ENCODE results near the gene FHAD1.

Gene FHAD1

DNA sequence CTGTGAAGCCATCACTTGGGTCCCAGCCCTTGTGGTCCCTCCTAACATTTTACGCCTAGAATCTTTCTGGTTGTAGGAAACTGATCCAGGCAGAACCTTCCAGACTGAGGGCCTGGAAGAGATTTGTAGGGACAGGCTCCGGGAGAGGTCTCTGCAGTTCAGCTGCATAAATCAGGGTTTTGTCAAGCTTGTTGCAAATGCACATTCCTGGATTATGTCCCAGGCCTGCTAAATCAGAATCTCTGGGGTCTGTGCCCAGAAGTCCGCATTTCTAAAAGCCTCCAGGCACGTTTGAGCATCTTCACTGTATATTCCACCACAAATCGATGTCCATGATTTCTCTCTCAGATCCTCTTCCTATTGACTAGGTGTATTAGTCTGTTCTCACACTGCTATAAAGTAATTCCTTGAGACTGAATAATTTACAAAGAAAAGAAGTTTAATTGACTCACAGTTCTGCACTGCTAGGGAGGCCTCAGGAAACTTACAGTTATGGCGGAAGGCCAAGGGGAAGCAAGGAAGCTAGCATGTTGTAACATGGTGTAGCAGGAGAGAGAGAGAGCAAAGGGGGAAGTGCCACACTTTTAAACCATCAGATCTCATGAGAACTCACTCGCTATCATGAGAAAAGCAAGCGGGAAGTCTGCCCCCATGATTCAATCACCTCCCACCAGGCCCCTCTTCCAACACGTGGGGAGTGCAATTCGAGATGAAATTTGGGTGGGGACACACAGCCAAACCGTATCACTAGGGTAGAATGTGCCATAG, 1.2 kb upstream of the FHAD1 start:
- in situ Hi-C loops (cut with HindIII; ENCODE audit: low sequenced_read_pairs) = no loop called here

DNA sequence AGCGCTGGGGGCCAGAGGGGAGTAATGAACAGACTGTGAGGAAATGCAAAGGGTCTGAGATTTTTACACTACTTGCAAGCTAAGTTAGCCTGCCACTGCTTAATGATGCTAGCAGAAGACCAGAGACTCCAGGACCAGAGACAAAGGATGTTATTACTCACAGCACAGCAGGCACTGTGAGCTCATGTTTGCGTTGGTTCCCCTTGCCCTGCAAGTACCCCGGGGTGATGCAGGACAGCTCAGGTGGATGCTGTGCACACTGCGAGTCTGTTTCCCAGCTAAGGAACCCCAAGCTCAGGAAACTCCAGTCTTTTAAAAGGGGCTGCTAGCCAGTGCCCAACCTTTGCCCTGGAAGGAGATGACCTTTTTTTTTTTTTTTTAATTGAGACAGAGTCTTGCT, 1.2 kb downstream of the FHAD1 start:
- in situ Hi-C loops (cut with HindIII; ENCODE audit: low sequenced_read_pairs) = no loop called here

DNA sequence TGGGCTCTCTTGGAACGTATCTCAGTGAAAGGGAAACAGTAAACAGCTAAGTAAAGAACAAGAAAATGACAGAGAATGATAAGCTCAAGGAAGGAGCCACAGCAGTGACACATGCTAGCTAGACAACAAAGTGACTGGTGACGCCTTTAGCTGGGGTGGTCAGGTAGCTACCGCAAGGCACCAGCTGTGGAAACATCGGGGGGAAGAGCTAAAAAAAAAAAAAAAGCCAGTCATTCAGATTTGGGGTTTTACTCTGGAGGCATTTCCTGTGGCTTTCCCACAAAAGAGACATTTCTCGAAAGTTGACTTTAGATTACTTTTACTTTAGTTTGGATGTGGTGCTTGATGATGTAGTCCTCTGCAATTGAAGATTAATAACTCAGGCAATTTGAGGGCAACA, 2.1 kb downstream of the FHAD1 start:
- in situ Hi-C loops (cut with HindIII; ENCODE audit: low sequenced_read_pairs) = no loop called here

DNA sequence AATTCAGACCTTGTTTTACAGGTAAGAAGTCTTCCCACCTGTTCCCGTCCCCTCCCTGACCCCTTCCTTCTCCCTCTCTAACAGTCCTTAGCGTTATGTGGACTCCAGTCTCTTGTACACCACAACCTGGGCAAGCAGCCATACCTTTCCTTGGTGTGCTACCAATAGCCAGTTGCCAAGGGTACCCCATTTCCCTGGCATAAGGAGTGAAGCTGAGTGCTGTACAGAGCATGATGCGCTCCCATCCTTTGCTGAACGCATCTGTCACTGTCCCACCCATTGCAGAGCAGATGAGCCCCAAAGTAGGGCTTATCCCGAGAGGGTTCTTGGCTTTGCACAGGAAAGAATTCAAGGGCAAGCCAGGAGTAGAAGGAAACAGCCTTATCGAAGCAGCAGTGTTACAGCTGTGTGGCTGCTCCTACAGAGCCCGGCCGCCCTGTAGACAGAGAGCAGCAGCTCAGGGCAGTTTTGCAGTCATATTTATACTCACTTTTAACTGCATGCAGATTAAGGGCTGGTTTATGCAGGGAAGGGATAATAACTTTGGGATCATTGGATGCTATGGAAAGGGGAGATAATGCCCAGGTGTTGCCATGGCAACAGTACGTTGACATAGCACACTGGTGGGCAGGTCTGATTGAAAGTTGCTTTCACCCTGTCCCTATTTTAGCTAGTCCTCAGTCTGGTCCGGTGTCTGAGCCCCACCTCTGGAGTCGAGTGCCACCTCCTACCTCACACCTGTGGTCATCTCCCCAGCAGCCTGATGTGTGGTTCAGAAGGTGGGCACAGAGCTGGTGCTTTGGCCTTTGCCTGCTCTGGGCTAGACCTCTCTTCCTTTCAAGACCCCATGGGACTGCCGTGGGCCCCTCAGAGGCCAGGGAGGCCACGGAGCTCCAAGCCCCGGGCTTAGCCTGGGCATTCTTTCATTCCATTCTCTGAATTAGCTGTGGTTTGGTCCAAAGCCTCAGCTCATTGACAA, 5.1 kb downstream of the FHAD1 start:
- in situ Hi-C loops (cut with HindIII; ENCODE audit: low sequenced_read_pairs) = loop anchor here (5.0 kb wide), 1 partner anchor 55 kb away; no protein-coding TSS in a partner anchor

DNA sequence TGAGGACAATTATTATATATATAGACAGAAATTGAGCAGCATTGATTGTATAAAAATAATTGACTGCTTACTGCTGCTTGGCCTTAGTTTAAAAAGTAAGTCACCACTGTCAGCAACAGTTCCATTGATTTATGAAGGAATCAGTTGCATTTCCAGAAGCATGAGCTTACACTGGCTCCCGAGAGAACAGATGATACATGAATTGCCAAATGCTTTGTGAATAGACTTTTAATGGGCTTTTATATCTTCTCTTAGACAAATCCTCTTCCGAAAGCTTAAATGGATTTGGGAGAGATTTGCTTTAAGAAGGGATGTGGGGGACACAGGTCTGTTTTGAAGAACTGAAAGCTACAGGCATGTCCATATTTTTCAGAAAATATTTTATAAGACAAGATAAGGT, 7.5 kb downstream of the FHAD1 start:
- in situ Hi-C loops (cut with HindIII; ENCODE audit: low sequenced_read_pairs) = loop anchor here (5.0 kb wide), 1 partner anchor 53 kb away; no protein-coding TSS in a partner anchor

DNA sequence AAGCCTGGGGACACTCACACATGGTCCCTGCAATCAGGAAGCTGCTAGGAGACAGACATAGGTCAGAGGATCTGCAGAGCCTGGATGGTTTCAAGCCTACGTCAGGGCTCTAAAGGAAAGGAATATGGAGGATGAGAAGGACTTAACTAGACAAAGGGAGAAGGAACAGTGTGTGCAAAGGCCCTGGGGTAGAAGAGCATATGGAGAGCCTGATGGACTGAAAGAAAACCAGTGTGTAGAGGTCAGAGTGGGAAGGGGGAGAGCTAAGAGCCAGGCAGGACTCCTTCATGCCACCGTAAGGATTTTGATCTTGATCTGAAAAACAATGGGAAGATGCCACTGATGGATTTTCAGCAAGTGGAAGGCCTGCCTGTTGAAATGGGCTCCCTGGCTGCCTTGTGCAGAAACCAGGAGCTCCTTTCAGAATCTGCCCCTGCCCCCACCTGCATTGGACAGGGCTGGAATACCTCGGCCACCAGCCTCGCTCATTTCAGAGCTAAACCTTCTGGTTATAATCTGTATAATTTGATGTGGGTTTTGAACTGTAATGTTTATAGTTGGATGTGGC, 8.6 kb downstream of the FHAD1 start:
- in situ Hi-C loops (cut with HindIII; ENCODE audit: low sequenced_read_pairs) = no loop called here

DNA sequence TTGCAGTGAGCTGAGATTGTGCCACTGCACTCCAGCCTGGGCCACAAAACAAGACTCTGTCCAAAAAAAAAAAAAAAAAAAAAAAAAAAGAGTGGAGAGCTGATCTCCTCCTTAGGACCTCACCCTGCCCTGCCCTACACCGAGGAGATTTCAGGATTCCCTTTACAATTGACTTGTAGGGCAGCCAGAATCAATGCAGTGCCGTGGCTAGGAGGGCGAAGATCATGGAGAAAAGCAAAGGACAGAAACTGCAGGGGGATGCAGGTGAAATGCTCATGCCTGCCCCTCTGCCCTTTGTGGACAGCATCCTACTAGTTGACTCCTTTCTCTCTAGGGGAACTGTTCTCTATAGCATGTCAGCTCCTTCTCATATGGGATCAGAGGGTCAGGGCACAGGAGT, 9.6 kb downstream of the FHAD1 start:
- in situ Hi-C loops (cut with HindIII; ENCODE audit: low sequenced_read_pairs) = no loop called here

DNA sequence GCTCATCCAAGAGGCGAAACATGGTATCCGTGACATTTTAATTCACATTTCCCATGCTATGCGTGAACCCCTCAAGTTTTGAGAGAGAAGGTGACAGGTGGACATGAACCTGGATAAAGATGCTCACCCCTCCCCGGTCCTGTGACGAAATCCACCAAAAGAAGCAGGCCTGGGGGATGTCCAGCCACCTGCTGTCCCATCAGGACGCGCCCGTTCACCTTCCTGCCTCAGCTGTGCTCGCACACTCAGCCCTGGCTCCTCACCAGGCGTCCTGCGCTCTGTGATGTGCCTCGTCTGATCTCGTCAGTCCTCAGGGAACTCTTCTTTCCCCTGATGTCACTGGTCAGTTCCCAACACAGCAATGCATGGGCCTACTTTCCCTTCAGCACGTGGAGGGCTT, 10.3 kb downstream of the FHAD1 start:
- in situ Hi-C loops (cut with HindIII; ENCODE audit: low sequenced_read_pairs) = no loop called here

DNA sequence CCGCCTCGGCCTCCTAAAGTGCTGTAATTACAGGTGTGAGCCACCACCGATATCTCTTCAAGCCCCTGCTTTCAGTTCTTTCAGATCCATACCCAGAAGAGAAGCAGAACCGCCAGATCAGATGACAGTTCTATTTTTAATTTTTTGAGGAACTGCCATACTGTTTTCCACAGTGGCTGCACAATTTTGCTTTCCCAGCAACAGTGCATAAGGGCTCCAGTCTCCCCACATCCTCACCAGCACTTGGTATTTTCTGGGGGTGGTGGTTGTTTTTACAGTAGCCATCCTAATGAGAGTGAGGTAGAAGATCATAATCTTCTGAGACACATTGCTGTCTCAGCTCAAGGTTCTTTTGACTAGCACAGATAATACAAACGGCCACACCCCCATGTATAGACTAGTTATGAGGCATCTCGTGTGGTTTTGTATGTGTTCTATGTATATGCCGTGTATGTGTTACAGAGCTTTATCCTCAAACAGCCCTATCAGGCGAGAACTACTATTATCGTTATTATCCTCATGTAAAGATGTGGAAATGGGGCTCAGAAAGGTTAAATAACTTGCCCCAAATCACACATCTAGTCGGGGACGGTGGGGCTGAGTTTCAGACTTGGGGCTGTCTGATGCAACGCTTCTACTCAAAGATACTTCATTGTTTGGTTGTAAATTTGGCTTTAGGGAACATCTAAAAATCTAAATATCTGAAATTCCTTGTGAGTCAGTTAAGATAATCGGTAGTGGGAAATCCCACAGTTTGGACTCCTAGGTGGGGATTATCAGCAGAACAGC, 12.0 kb downstream of the FHAD1 start:
- in situ Hi-C loops (cut with HindIII; ENCODE audit: low sequenced_read_pairs) = no loop called here

DNA sequence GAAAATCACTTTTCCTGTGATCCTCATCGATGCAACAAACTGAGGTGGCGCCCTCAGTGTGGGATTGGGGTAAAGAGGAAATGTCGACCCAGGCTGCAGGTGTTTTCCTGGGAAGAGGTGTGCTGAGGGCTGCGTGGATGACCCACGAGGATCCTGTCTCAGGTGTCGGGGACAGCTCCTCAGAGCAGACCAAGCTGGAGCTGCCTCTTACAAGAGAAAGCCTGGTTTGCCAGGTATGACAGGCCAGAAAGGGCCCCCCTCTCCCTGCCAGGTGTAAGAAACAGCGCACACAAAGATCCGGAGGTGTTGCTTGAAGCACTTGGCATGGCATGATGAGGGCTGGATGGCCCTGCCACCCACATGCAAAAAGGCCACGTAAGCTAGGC, 12.6 kb downstream of the FHAD1 start:
- in situ Hi-C loops (cut with HindIII; ENCODE audit: low sequenced_read_pairs) = no loop called here

DNA sequence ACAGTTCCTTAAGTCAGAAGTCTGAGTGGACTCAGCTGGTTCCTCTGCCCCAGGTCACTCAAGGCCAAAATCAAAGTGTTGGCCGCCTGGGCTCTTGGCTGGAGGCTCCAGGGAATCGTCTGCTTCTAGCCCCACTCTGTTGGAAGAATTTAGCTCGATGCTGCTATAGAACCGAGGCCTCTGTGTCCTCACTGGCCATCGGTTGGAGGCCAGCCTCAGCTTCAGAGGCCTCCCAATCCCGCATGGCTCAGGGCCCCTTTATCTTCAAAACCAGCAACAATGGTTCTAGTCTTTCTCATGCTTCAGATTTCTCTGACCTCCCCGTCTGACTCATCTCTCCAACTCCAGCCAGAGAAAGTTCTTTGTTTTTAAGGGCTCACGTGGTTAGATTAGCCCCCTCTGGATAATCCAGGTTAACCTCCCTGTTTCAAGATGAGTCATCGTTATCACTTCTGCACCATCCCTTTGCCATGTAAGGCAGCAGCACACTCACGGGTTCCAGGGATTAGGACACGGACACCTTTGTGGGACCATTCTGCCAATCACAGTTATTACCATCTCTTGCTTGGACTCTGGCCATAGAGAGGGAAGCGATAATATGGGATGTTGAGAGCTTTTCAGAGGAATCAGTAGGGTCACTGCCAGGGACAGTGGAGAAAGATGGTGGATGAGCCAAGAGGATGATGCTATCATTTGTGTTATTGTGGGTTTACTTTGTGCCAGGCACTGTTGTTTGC, 13.6 kb downstream of the FHAD1 start:
- in situ Hi-C loops (cut with HindIII; ENCODE audit: low sequenced_read_pairs) = no loop called here

DNA sequence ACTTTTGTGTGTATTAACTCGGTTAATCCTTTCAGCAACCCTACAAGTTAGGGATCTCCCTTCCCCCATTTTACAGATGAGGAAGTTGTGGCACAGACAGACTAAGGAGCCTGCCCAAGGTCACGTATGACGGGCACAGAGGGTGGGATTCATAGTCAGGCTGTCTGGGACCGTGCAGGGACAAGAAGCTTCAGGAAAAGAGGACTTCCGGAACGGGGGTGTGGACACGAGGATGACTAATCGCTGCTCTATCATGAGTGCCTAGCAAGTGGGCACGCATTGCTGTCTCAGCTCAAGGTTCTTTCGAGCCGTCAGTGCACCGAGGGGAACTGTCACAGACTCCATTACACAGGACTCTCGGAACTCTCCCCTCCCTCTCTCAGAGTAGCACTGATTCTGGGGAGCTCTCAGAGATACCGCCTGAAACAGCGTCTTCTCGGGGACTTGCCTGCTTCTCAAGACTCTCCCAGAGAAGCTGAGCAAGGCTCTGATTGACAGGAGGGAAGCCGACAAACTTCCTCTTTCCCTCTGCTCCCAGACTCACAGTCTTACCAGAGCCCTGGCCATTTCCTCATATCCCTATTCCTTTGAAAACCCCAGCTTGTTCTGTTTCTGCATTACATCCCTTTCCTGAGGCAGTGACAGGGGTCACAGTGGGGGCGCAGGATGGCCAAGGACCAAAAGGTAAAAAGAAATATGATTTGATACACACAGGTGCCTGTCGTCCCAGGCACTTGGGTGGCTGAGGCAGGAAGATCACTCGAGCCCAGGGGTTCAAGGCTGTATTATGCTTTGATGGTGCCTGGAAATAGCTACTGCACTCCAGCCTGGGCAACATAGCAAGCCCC, 14.4 kb downstream of the FHAD1 start:
- in situ Hi-C loops (cut with HindIII; ENCODE audit: low sequenced_read_pairs) = no loop called here

DNA sequence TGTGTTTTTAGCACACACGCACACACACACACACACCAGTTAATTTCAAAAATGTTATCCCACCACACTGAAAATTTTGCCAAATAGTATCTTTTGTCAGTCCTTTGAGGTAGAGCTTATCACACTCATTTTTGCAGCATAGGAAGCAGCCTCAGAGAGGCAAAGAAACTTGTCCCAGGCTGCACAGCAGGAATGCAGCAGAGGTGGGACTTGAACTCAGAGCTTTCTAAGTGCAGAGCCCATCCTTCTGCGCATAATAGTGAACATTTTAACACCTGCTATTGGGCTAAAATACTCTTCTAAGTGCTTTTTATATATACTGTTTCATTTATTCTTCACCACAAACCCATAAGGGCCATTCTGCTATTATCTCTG, 15.0 kb downstream of the FHAD1 start:
- in situ Hi-C loops (cut with HindIII; ENCODE audit: low sequenced_read_pairs) = no loop called here

DNA sequence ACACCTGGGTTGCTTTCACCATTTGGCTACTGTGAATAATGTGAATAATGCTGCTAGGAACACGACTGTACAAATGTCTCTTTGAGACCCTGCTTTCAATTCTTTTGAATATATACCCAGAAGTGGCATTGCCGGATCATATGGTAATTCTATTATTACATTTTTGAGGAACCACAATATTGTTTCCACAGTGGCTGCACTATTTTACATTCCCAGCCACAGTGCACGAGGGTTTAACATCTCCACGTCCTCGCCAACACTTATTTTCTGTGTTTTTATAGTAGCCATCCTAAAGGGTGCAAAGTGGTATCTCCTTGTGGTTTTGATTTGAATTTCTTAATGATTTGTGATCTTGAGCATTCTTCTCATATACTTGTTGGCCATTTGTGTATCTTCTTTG, 15.7 kb downstream of the FHAD1 start:
- in situ Hi-C loops (cut with HindIII; ENCODE audit: low sequenced_read_pairs) = no loop called here

DNA sequence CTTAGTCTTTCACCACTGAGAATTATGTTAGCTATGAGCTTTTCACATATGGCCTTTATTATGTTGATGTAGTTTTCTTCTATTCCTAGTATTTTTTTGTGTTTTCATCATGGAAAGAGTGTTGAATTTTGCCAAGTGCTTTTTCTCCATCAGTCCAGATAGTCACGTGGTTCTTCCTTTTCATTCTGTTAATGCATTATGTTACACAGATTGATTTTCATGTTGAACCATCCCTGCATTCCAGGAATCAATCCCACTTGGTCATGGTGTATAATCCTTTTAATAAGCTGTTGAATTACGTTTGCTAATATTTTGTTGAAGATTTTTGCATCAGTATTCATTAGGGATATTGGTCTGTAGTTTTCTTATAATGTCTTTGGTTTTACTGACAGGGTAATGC, 17.7 kb downstream of the FHAD1 start:
- in situ Hi-C loops (cut with HindIII; ENCODE audit: low sequenced_read_pairs) = no loop called here

DNA sequence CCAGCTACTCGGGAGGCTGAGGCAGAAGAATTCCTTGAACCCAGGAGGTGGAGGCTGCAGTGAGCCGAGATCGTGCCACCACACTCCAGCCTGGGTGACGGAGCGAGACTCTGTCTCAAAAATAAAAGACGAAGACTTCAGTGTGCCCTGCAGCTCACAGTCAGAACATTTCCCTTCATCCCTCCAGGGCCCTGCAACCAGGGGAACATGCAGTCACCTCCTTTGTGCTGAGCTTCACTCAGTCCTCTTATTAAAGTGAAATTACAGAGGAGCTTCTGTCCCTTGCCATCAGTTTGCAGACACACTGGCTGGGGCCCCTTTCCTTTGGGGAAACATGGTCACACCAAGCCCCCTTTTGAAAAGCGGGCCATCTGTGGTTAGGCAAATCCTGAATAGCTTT, 24.2 kb downstream of the FHAD1 start:
- in situ Hi-C loops (cut with HindIII; ENCODE audit: low sequenced_read_pairs) = no loop called here

DNA sequence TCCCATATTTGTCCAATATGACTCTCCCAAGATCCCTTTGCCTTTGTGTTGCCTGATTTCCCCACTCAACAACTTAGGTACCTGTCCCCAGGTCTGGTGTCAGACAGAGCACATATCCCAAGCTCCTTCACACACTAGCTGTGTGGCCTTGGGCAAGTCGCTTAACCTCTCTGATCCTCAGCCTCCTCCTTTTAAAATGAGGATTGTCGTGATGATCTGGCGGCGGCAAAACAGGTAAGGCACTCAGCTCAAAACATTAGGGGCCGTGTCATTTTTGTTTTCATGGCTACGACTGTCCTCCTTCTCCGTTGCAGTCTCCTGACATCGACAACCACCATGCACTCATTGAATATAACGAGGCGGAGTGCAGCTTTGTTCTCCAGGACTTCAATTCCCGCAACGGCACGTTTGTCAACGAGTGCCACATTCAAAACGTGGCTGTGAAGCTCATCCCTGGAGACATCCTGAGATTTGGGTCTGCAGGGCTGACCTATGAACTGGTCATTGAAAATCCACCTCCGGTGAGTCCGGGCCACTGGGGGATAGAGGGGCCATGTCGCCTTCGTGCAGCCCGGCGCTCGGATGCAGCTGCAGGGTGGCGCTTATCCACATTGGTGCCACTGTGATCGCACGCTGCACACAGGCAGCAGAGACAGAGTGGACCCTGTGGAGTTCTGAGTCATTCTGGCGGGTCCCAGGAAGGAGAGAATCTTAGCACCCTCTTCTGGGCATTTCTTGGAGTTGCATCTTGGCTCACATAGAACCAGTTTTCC, 25.2 kb downstream of the FHAD1 start:
- in situ Hi-C loops (cut with HindIII; ENCODE audit: low sequenced_read_pairs) = no loop called here

DNA sequence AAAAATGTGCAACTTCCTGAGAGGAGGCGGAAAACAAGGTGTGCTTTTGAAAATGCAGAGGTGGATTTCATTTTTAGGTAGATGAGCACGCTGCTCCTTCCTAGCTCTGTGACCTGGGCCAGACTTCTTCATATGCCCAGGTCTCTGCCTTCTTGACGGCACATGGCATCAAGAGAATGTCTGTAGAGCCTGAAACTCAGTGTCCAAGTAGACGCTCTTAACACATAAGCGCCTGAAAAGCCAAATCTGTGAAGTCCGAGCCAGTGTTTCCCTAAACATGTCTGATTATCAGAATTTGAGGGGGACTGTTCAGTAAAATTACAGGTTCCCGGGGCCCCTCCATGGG, 25.7 kb downstream of the FHAD1 start:
- in situ Hi-C loops (cut with HindIII; ENCODE audit: low sequenced_read_pairs) = no loop called here

DNA sequence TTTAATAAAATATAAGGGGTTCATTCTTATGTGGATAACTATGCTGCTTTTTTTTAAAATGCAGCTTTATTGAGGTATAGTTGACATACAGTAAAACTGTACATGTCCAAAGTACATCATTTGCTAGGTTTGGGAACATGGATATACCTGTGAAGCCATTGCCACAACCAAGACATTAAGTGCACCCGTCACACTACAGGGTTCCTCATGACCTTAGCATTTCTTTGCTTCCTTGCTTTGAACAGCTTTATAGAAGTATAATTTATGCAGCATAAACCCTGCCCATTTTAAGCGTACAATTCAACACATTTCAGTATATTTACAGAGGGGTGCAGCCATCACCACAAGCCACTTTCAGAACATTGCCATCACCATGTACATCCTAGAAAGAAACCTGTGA, 26.3 kb downstream of the FHAD1 start:
- in situ Hi-C loops (cut with HindIII; ENCODE audit: low sequenced_read_pairs) = no loop called here
